GM18505 (cell line): ENCODE results near the gene WDR7.

Experiments
- ATAC-seq: cut with Tn5 transposase; IDR thresholded peaks from one replicate; pipeline ENCODE4 v1.9.1; 2021; ENCODE audit not compliant: unreplicated experiment
- POLR2A ChIP-seq: IDR thresholded peaks from 4 replicates; pipeline ENCODE4 v1.6.1; 2011; ENCODE audit warnings: borderline replicate concordance; ENCODE audit not compliant: insufficient read depth, insufficient read length; ENCODE audit errors: extremely low read depth

WDR7 gene

GRCh38 chr18:56945171-56946083 lies 294.3 kb downstream of the WDR7 start:
- ATAC-seq, result no peak
- TF ChIP-seq POLR2A, result no peak

- TF ChIP-seq POLR2A, result no peak
- no peak for ATAC-seq
These were observed 296.1 kb downstream of the WDR7 start for GRCh38 chr18:56947236-56947635.

- no peak for ATAC-seq
- TF ChIP-seq POLR2A, result no peak
These were observed 300.9 kb downstream of the WDR7 start for GRCh38 chr18:56952026-56952425.

- ATAC-seq, result no peak
- no peak for TF ChIP-seq POLR2A
These were observed 302.5 kb downstream of the WDR7 start for GRCh38 chr18:56953428-56954198.

- no peak for ATAC-seq
- no peak for TF ChIP-seq POLR2A
These were observed 304.3 kb downstream of the WDR7 start for GRCh38 chr18:56955490-56955889.

GRCh38 chr18:56959120-56959519 lies 308.0 kb downstream of the WDR7 start:
- TF ChIP-seq POLR2A, result no peak
- ATAC-seq, result no peak

- ATAC-seq, result no peak
- TF ChIP-seq POLR2A, result no peak
These were observed 311.2 kb downstream of the WDR7 start for GRCh38 chr18:56962322-56962721.

- TF ChIP-seq POLR2A, result no peak
These were observed 315.9 kb downstream of the WDR7 start for GRCh38 chr18:56967035-56967434.

GRCh38 chr18:56973487-56973886 lies 322.3 kb downstream of the WDR7 start:
- TF ChIP-seq POLR2A, result no peak
- ATAC-seq, result no peak

More at GRCh38 chr18:56967035-56967434, 315.9 kb downstream of the WDR7 start:
- ATAC-seq, result no peak

- no peak for TF ChIP-seq POLR2A
- ATAC-seq, result no peak
These were observed 323.0 kb downstream of the WDR7 start for GRCh38 chr18:56974141-56974540.

GRCh38 chr18:56975276-56975675 lies 324.1 kb downstream of the WDR7 start:
- no peak for TF ChIP-seq POLR2A
- no peak for ATAC-seq

- ATAC-seq, result no peak
- TF ChIP-seq POLR2A, result no peak
These were observed 326.1 kb downstream of the WDR7 start for GRCh38 chr18:56977309-56977708.

- TF ChIP-seq POLR2A, result no peak
- ATAC-seq, result no peak
These were observed 326.6 kb downstream of the WDR7 start for GRCh38 chr18:56977771-56978170.

- ATAC-seq, result no peak
- no peak for TF ChIP-seq POLR2A
These were observed 329.0 kb downstream of the WDR7 start for GRCh38 chr18:56980151-56980550.
